ENCODE data around the gene NPAS3. TPM values are rescaled to one million over a fixed set of nuclear protein-coding genes. Genes with fewer than 3 reads are reported as not detected.

The NPAS3 gene
- total RNA-seq, 4 donors from 2014 or later: 0.19 to 2.1 (median 1.7) TPM; not detected in 1

- Histone ChIP-seq H3K4me1 (no peaks in the 10 kb centered on the region), H3K27me3 (no peaks in the 10 kb centered on the region), H3K4me3 (no peak overlapping the region), H3K27ac (no peak overlapping the region), H3K36me3 (no peaks in the 10 kb centered on the region), H3K9me3 (no peaks in the 10 kb centered on the region)
- TF ChIP-seq POLR2A (IDR thresholded peaks at IDR 0.05): no peak
- no peak for TF ChIP-seq CTCF (IDR thresholded peaks at IDR 0.05)
- DNase-seq: no peak
These were observed 572.3 kb downstream of the NPAS3 start for GRCh38 chr14:33510991-33511390.

GRCh38 chr14:33511851-33512640 is 573.4 kb downstream of the NPAS3 start:
- TF ChIP-seq POLR2A (IDR thresholded peaks at IDR 0.05) (no peak), CTCF (IDR thresholded peaks at IDR 0.05) (no peak)
- H3K27ac ChIP-seq: no peak overlapping the region
- no peaks in the 10 kb centered on the region for H3K4me1 ChIP-seq
- H3K27me3 ChIP-seq: no peaks in the 10 kb centered on the region
- H3K9me3 ChIP-seq: no peaks in the 10 kb centered on the region
- DNase-seq: no peak
- H3K4me3 ChIP-seq: no peak overlapping the region
- H3K36me3 ChIP-seq: no peaks in the 10 kb centered on the region

GRCh38 chr14:33515441-33515840 is 576.8 kb downstream of the NPAS3 start:
- no peak for DNase-seq
- Histone ChIP-seq H3K4me3 (no peak overlapping the region), H3K27me3 (no peaks in the 10 kb centered on the region), H3K27ac (no peak overlapping the region), H3K9me3 (no peaks in the 10 kb centered on the region), H3K4me1 (no peaks in the 10 kb centered on the region), H3K36me3 (no peaks in the 10 kb centered on the region)
- TF ChIP-seq POLR2A (IDR thresholded peaks at IDR 0.05): no peak
- TF ChIP-seq CTCF (IDR thresholded peaks at IDR 0.05): no peak

- Histone ChIP-seq H3K4me1 (no peaks in the 10 kb centered on the region), H3K27ac (no peak overlapping the region), H3K27me3 (no peaks in the 10 kb centered on the region), H3K9me3 (no peaks in the 10 kb centered on the region), H3K4me3 (no peak overlapping the region), H3K36me3 (no peaks in the 10 kb centered on the region)
- DNase-seq: no peak
- TF ChIP-seq CTCF (IDR thresholded peaks at IDR 0.05) (no peak), POLR2A (IDR thresholded peaks at IDR 0.05) (no peak)
These were observed 577.2 kb downstream of the NPAS3 start for GRCh38 chr14:33515899-33516298.

- Histone ChIP-seq H3K4me3 (no peak overlapping the region), H3K36me3 (no peaks in the 10 kb centered on the region), H3K4me1 (no peaks in the 10 kb centered on the region), H3K27ac (no peak overlapping the region), H3K9me3 (no peaks in the 10 kb centered on the region), H3K27me3 (no peaks in the 10 kb centered on the region)
- TF ChIP-seq POLR2A (IDR thresholded peaks at IDR 0.05) (no peak), CTCF (IDR thresholded peaks at IDR 0.05) (no peak)
- no peak for DNase-seq
These were observed 578.3 kb downstream of the NPAS3 start for GRCh38 chr14:33516898-33517436.
